Stimulated activated CD4-positive, alpha-beta T cell treated with anti-CD3 and anti-CD28 coated beads, Interleukin-4, amount 100 ng/mL, for 4 hours (primary cell): ENCODE results near the gene INTS2.
"Not testable (repeated sequence)": the region's sequence is repeated elsewhere in the genome, so short reads cannot be mapped to it uniquely, and the experiment has no call there.

Source experiments
- DNase-seq, 2 experiments: peaks; one replicate each; pipeline ENCODE4 v3.0.0-alpha.2; 2020

INTS2 gene

DNA sequence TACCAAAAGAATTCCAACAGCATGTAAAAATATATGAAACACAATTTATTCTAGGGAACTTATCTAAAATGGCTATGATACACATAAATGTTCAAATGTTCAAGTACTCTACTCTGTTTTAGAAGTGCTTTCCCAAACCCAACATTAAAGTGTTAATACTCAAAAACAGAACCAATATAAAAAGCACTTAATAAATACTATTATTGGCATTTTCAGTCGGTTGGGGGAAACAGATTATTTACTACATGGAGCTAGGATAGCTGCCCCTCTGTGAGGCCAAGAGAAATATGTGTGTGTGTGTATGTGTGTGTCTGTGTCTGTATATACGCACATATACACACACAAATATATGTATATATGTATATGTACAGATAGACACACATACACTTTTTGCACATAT is 32.4 kb downstream of the INTS2 start:
- no peak for DNase-seq

DNA sequence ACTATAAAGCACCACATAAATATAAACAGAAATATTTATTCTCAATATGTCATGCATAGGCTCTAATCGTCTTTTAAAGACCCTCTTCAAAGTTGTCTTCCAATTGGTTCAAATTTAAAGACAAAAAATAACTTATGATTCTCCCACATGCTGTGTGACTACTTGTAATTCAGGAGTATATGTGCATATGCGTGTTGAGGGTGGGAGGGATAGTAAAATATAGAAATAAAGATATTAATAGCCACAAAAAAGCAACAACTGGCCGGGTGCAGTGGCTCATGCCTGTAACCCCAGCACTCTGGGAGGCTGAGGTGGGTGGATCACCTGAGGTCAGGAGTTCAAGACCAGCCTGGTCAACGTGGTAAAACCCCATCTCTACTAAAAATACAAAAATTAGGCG is 33.5 kb downstream of the INTS2 start:
- DNase-seq = not testable (repeated sequence)

DNA sequence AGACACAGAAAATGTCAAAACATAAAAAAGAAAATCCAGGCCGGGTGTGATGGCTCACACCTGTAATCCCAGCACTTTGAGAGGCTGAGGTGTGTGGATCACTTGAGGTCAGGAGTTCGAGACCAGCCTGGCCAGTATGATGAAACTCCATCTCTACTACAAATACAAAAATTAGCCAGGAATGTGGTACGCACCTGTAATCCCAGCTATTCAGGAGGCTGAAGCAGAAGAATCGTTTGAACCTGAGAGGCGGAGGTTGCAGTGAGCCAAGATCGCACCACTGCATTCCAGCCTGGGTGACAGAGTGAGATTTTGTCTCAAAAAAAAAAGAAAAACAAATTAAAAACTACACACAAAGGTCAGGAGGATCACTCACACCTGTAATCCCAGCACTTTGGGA is 40.0 kb downstream of the INTS2 start:
- DNase-seq = not testable (repeated sequence)

DNA sequence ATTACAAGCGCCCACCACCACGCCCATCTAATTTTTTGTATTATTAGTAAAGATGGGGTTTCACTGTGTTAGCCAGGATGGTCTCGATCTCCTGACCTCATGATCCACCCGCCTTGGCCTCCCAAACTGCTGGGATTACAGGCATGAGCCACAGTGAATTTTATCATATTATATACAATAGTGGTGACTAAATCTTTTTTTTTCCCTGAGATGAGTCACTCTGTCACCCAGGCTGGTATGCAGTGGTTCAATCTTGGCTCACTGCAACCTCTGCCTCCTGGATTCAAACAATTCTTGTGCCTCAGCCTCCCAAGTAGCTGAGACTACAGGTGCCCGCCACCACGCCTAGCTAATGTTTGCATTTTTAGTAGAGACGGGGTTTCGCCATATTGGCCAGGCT is 41.9 kb downstream of the INTS2 start:
- not testable (repeated sequence) for DNase-seq

DNA sequence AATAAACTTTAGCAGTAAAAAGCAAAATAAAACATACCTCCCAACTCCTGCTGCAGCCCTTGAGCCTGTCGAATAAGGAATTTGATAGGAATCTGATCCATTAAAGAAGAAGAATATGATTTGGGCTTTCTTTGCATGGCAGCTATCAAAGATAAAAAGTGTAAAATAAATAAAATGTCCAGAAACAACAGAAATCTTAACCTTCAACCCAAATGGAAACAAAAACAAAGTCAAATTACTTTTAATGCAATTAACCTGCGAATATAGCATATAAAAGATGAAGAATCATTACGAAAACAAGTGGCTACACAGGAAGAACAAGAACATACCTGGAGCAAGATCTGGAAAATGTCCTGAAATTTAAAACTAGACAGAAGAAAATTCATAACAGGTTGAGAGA is 42.9 kb downstream of the INTS2 start:
- DNase-seq = no peak

DNA sequence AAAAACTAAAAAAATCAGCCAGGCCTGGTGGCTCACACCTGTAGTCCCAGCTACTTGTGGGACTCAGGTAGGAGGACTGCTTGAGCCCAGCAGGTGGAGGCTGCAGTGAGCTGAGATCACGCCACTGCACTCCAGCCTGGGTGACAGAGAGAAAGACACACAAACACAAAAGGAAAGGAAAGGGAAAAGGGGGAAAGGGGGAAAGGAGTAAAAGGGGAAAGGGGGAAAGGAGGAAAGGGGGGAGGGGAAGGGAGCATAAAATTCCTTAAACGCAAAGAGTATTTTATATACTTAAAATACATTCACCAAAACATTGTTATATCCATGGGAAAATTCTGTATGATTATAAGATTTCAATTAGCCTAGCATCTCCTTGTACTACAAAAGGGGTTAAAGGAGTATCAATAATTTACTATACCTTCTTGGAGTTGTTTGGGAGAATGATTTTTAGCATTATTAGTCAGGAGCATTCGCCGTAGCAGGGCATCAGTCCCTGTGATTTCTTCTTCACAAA is 47.1 kb downstream of the INTS2 start:
- DNase-seq = no peak

DNA sequence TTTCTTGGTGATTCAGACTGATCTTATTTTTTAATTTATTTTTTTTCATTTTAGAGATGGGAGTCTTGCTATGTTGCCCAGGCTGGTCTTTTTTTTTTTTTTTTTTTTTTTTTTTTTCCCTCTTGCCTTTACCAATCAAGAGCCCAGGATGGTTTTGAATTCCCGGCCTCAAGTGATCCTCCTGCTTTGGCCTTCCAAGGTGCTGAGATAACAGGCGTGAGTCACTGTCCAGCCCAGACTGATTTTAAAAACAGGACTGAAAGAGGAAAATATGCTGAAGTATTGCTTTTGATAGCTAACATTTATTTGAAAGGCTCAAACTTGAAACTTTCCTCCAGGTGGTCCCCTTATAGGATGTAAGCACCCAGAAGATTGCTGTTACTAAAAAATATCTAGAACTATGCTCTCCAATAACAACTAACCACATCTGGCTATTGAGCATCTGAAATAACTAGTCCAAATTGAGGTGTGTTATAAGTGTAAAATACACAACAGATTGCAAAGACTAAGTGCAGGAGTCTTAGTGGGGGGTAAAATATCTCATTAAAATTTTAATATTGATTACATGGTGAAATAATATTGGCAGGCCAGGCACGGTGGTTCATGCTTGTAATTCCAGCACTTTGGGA is 48.7 kb downstream of the INTS2 start:
- no peak for DNase-seq

DNA sequence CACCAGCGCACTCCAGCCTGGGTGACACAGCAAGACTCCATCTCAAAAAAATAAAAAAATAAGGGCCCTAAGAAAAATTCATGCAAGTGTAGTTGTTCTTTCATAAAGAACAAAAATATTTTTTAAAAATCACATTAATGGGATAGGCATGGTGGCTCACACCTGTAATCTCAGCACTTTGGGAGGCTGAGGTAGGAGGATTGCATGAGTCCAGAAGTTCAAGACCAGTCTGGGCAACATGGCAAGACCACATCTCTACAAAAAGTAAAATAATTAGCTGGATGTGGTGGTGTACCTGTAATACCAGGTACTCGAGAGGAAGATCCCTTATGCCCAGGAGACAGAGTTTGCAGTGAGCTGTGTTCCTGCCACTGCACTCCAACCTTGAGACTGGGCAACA is 49.3 kb downstream of the INTS2 start:
- DNase-seq = no peak

DNA sequence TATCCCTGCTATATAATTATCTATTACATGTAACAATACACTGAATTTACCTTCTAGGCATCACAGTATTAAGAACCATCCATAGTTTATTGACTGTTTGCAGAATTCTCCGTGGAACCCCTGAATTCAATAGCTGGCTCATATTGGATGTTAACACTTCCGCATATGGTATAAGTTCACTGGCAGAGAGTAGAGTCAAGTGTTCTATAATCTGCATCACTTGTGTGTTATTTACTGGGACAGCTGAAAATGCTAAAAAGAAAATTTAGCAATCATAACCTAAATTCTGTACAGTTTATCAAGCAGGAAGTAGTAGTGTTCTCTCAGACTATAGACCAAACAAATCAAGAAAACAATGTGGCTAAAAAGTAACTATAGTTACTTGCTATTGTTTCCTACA is 49.9 kb downstream of the INTS2 start:
- DNase-seq = no peak

DNA sequence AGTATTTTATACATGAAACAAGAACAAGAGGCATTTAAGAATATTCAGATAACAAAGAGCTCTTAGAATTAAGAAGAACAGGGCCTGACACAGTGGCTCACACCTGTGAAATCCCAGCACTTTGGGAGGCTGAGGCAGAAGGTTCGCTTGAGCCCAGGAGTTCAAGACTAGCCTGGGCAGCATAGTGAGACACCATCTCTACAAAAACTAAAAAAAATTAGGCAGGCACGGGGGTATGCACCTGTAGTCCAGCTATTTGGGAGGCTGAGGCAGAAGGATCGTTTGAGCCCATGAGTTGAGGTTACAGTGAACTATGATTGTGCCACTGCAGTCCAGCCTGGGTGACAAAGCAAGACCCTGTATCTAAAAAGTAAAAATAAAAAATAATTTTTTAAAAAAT is 52.0 kb downstream of the INTS2 start:
- no peak for DNase-seq

DNA sequence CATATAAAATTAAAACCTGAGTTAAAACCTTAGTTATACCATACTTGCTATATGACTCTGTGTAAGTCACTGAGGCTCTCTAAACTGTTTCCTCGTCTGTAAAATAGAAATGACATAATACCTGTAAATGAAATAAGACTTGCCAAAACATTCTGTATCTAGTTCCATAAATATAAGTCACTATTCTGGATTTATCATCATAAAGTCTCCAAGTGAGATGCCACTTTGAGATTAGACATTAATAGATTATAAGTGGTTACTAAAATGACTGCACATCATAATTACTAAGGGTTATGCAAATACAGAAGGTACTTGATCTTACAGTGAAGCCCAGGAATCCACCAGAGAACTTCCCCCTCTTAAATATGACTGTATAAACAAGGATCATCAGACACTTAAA is 52.5 kb downstream of the INTS2 start:
- DNase-seq = no peak

DNA sequence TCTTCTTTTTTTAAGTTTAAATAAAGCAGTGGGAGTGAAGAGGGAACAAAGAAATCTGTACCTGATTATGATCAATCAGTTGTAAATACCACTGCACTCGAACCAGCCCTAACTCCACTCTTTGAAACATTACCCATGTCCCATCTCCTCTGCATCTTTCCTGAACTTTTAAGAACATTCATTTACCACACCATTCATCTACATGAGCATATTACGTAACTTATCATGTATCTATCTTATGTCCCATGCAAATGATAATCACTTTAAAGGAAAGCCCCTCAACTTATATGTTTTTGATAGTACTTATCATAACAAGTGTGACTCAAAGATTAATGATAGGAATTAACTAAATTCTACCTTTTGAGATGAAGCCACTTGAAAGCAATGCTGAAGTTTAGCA is 53.7 kb downstream of the INTS2 start:
- DNase-seq = no peak

DNA sequence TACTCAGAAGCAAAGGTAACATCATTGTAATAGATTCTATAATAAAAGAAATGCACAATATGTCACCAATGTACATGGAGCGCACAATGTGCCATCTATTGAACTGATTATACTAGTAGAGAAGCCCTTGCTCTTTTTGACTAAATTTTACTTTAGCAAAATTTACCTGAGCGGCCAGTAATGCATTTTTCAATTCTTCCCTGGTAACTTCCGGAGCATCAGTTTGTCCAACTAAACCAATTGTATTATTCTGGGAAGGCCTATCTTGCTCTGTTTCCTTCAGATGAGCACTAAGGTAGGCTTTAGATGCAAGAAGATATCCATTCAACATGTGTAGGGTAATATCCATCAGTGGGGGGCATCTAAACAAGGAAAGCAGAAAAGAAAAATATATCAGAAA is 55.7 kb downstream of the INTS2 start:
- no peak for DNase-seq

DNA sequence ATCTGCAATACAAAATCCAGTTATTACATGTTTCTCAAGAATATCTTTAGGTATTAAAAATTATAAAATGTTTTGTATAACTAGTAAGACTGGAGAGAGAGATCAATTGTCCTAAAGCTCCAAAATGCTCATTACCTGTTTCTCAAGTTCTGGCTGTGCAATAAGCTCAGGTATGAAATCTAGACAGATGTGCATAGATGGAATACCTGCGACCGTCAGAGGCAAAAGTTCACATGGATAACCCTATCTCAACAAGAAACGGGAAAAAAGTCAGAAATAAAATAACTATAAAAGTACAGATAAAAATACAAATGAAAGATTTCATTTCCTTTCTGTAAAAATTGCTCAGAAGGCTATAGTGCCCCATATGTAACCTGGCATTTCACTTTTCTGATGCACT is 58.6 kb downstream of the INTS2 start:
- no peak for DNase-seq

DNA sequence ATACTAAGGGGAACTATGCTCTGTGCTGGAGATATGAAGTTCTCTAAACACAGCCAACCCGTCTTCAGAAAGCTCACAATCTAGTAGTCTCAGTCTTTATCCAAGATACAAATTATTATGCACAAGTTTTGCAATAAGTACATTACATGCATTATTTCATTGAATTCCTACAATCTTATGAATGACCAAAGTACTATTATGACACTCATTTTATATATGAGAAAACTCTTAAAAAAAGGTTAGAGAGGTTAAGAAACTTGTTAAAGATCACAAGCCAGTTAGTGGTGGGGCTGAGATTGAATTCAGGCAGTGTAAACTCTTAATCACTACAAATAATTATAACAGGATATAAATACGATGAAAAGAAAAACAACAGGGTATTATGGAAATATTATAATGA is 59.7 kb downstream of the INTS2 start:
- no peak for DNase-seq

DNA sequence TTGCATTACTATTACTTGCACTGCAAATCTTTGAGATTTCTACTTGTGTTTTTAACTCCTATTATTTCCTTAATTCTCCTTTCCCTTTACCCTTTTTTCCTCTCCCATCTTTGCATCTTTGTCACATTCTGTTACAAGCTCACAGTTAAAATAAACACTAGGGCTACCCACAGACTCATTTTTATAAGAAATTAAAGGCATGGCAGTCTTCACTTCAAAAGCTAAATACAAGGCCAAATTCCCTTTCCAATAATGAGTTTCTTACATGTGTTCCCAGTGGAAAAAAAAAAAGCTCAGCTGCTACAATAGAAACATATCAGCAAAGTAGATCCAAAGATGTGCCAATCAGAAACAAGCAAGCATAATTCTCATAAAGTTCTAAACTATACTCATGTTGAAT is 60.7 kb downstream of the INTS2 start:
- no peak for DNase-seq

DNA sequence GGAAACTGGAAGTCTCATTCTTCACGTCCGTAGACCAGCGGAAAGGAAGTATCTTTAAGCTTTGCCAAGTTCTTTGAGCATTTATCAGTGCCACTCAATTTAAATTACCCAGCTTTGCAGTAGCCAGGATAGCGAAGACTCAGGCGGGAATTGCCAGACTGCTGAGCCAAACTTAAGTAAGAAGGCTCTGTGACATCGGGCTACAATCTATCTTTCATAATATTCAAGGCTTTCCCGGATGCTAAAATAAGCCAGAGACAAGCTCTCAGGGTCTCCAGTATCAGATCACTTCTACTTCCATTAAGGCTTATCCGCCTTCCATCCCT is 64.0 kb downstream of the INTS2 start:
- no peak for DNase-seq

DNA sequence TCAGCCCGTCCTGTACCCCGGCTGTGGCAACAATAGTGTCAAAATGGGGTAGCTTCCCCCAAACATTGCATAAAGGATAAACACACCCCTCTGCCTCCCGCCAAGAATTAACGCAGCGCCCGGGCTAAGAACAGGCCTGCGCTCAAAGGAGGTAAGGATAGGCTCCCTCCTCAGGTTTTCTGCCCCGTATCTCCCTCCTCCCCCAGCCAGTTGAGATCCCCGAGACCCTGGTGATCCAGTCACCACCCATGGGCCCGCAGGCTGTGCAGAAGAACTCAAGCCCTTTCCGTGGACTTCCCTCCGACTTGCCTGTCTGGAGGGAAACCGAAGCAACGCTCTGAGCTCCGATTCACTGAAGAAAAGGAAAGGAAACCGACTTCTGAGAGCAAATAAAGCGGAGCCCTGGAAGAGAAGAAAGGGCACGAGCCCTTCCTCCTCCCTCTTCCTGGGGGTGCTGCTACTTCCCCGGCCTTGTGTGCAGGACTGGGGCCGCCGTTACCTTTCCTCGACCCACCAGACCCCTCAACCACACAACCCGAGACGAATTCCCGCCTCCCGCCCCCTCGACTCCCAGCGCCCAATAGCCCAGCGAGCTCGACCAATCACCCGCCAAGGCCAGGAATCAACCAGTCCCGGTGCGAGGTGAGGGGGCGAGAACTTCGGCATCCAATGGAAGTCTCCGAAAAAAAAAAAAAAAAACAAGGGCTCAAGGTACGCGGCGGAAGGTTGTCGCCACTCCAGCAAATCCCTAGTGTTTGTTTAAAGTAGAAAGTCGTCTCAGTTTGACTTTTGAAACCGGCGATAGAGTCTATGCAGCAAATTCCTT is 64.6 kb downstream of the INTS2 start, which contains the start of gene BRIP1:
BRIP1 (minus strand) TSS at position 554 of the 826 bp plus-strand sequence. CDS start 1,989 bp downstream, outside the sequence.
- DNase-seq = peak; percentile 80 to 82

DNA sequence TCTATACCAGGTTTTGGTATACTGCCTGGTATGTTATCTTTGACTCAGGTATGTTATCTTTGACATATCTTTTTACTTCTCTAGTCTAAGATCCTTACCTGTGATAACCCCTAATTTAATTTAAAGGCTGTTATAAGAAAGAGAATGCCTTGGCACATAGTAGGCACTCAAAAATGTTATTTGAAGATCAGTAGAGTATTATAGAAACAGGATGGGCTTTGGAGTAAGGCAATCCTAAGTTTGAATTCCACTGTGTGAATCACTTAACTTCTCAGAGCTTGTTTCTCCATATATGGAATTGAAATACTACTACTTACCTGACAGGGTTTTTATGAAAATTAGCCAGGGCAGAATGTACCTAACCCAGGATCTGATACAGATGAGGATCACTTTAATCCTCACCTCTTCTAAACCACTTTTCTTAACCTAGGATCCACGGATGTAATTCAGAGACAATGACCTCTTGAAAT is 65.6 kb downstream of the INTS2 start:
- DNase-seq = no peak

DNA sequence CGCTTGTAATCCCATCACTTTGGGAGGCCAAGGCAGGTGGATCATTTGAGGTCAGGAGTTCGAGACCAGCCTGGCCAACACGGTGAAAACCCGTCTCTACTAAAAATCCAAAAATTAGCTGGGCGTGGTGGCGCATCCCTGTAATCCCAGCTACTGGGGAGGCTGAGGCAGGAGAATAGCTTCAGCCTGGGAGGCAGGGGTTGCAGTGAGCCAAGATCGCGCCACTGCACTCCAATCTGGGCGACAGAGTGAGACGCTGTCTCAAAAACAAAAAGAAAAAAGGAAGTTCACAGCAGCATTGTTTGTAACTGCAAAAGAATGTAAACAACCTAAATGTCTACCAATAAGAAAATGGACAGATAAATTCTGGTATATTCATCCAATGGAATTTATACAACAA is 67.4 kb downstream of the INTS2 start:
- DNase-seq = not testable (repeated sequence)

DNA sequence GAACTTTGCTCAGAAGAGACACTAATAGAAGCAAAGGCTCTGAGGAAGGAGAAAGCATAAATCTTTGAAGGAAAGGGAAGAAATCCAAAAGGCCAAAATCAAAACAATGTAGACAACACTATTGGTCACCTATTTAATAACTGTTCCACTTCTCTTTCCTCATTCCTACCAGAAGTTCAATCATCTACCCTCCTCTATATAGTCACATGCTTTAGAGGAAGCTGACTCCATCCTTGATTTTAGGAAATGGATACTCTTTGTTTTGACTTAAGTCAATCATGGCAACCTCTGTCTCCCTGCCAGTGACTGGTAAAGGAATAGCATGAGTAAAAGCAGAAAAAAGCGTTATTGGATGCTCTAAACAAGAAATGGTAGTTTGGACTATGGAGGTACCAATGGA is 71.7 kb downstream of the INTS2 start:
- DNase-seq = no peak

DNA sequence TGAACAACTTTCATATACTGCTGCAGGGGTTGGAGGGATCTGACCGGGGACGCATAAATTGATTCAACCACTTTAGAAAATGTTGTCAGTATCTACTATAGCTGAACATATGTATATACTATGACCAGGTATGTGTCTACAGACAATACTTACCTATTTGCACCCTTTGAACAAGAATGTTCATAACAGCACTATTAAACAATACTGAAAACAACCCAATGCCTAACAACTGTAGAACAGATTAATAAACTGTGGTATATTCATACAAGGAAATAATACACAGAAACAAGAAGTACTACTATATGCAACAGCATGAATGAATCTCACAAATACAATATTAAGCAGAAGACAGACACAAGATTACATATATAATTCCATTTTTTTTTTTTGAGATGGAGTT is 74.9 kb downstream of the INTS2 start:
- no peak for DNase-seq

DNA sequence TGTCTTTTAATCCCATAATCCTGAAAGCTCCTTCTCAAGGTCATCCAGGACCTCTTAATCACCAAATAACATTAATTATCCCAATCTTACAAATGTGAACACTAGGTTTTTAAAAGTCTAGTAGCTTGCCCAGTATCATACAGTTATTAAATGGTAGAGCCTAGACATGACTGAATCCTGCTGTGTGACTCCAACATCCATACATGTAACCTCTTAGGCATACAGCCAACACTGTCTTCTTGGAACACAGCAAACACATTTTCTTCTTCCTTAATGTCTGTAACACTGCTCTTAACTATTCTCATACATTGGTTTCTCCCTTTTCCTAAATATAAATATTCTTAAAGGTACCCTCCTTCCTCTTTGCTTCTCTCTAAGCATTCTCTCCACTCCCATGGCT is 78.1 kb downstream of the INTS2 start:
- no peak for DNase-seq

DNA sequence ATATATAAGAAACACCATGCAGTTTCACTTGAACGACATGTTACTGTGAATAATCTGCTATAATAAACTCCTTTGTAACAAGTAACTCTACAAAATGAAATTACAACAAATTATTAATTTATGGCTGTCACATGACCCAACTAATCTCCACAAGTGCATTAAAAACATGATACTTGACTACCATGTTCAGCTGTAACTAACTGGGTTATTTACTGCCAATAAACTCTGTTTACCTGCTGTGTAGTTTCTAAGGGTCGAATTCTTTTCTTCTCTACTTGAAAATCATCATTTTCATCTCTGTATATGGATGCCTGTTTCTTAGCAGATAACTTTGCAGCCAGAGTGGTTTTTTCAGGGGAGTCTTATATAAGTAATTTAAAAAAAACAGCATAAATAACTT is 78.9 kb downstream of the INTS2 start:
- DNase-seq = no peak

DNA sequence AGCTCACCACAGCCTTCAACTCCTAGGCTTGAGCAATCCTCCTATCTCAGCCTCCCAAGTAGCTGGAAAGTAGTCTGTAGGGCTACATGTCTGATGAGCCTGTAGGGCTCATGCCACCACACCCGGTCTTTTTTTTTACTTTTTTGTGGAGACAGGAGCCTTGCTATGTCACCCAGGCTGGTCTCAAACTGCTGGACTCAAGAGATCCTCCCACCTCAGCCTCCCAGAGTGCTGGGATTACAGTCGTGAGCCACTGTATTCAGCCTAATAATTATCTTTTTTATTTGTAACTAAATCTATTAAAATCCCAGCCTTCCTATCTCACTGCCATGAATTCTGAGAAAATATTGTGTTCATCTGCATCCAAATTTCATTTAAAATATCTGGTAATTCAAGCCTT is 79.5 kb downstream of the INTS2 start:
- no peak for DNase-seq
